ENCODE data around the gene MYL3.
A peak's percentile ranks its signal among the peaks of the same experiment; 100 is the strongest.

Gene MYL3

DNA sequence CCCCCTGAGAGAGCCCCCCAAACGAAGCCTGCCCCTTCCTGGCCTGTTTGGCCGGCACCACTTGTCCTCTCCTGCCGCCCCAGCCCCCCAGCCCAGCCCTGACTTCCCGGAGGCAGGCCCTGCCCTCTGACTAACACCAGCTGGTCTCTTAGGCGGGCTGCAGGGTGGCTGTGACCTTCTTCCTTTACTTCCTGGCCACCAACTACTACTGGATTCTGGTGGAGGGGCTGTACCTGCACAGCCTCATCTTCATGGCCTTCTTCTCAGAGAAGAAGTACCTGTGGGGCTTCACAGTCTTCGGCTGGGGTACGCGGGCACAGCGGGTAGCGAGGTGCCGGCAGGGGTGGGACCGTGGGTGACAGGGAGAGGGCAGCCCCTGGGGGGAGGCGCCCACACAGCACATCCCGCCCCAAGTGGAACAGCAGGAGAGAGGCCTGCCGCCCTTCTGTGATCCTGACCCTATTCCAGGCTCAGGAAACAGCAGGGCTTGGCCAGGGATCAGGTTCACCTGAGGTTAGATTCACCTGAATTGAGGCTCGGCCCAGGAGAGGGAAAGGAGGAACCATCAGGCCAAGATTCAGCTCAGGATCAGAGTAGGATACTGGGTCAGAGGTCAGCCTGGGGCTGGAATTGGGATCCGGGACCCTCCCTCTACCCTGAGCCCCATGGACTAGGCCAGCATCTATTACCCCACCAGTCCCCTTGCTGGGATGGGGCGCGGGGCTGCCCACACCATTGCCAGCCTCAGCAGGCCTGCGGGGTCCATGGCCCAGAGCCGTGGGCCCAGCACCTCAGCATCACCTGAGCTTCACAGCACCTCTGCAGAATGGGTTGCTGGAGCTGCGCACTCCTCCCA lies 36.1 kb upstream of the MYL3 start:
- DNase-seq (ENCODE audit: low read depth in 2 of 2), result no peak

DNA sequence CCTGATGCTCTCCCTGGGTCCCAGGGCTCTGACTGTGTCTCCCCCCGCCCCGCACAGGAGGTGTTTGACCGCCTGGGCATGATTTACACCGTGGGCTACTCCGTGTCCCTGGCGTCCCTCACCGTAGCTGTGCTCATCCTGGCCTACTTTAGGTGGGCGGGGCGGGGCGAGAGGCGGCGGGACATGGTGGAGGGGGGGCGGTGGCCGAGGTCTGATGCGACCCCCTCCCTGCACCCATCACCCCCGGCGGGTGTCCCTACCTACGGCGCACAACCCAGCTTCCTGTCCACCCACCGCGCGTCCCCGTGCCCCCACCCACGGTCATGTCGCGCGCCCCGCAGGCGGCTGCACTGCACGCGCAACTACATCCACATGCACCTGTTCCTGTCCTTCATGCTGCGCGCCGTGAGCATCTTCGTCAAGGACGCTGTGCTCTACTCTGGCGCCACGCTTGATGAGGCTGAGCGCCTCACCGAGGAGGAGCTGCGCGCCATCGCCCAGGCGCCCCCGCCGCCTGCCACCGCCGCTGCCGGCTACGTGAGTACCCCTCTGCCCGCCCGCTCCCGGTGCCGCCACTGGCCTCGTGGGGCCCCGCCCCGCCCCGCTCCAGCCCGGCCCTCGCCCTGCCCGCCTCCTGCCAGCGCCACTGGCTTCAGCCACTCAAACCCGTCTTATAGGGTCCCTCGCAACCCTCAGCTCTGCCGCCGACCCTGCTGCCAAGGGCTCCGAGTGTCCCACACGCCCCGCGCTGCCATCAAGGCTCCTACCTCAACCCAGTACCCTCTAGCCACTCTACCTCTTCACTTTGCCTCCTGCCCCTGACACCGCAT lies 35.3 kb upstream of the MYL3 start:
- no peak for DNase-seq (ENCODE audit: low read depth in 2 of 2)

DNA sequence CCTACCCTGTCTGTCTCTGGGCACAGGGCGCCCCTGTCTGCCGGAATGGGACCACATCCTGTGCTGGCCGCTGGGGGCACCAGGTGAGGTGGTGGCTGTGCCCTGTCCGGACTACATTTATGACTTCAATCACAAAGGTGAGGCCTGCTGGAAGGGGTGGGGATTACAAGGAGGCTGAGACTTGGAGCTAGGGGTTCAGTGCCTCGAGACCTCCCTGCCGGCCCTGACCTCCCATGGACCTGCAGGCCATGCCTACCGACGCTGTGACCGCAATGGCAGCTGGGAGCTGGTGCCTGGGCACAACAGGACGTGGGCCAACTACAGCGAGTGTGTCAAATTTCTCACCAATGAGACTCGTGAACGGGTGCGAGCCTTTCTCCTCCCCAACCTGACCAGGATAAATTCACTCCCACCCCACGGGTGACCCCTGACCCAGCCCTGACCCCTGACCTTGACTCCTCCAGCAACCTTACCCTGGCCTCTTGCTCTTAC lies 34.6 kb upstream of the MYL3 start:
- DNase-seq (ENCODE audit: low read depth in 2 of 2), result no peak

DNA sequence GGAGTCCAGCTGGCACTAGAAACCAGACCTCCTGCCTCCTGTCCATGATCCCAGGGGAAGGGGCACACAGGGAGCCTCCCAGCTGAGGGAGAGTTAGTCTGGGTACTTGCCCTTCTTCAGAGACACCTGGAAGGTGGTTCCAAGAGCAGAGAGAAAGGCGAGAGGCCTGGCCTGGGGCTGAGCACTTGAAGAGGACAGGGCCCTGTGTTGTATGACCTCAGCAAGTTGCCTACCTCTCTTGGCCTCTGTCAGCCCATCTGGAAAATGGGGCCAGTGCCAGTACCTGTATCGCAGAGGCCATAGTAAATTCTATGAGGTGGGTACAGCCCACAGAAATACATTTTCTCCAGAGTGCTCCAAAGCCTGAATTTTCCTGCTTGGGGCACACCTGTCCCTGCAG lies 33.8 kb upstream of the MYL3 start:
- no peak for DNase-seq (ENCODE audit: low read depth in 2 of 2)

DNA sequence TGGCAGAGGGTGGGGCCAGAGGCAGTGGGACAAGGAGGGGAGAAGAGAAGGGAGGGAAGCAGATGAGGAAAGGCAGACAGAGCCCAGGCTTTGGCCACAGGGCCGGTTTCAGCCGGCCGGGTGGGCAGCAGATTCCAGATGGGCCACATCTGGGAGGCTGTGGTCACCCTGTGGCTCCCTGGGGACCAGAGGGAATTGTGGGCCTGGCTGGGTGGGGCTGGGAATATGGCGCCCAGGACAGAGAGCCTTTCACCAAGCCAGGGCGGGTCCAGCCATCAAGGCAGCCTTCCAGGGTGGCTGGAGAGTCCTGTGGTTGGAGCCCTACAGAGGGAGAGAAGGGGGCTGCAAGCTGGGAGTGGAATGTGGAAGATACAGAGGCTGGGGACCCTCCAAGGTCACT lies 33.1 kb upstream of the MYL3 start:
- no peak for DNase-seq (ENCODE audit: low read depth in 2 of 2)

DNA sequence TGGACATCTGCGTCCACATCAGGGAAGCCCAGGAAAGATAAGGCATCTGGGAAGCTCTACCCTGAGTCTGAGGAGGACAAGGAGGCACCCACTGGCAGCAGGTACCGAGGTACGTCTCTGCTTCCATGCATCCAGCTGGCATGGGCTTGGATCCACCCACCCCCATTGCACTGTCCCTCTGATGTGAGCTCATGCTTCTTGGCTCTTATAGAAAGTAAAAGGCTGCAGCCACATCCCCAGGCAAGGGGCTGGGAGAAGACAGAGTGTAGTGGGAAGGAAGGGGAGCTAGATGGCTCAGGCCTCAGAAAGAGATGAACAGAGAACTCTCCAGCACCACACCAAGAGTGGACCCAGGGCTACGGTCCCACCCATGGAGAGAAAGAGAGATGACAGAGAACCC lies 32.5 kb upstream of the MYL3 start:
- no peak for DNase-seq (ENCODE audit: low read depth in 2 of 2)

DNA sequence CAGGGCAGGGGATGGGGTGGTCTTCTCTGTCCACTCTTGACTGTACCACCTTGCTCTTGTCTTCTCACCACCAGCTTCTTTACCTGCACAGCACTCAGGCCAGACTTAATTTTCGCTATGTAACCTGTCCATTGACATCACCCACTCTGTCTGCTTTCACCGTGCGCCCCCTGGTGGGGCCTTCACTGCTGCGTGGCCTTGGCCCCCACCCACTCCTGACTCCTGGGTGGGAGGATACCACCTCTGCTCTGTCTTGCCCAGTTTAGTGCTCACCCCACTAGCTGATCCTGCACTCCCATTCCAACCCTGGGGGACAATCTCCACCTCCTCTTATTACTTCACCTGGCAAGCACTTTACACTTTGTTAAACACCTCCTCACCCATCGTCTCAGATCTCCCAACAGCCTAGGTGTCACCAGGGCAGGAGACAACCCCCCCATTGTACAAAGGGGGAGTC lies 32.0 kb upstream of the MYL3 start:
- peak in 1 of 2 experiments; percentile 12 for DNase-seq (ENCODE audit: low read depth in 2 of 2)

DNA sequence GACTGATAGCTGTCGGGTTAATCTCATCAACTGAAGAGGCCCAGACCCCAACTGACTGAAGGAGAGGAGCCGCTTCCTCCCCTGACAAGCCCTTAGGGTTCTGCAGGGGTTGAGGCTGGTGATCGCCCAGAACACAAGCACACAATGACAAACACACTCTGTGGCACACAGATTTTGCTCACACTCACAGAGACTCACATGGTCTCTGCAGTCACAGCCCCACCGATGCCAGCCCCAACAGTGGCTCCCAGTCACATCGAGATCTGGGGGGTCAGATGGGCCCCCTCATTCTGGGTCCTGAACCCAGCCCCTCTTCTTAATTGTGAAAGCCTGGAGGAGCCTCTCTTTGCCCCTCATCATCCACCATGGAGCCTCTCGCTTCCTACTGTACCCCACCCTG lies 31.0 kb upstream of the MYL3 start:
- DNase-seq (ENCODE audit: low read depth in 2 of 2), result no peak

DNA sequence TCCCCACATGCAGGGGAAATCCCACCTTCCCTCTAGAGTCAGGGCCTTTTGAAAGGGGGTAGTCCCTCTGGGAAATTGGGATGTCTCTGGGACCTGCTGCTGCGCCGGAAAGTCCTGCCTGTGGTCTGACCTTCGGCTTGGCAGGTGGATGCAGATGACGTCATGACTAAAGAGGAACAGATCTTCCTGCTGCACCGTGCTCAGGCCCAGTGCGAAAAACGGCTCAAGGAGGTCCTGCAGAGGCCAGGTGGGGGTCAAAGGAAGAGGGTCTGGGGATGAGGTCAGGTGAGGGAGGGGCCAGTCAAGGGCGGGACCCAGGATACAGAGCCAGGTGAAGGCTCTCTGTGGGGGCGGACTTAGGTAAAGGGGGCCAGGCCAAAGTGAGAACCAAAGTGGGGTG lies 30.5 kb upstream of the MYL3 start:
- DNase-seq (ENCODE audit: low read depth in 2 of 2), result no peak

DNA sequence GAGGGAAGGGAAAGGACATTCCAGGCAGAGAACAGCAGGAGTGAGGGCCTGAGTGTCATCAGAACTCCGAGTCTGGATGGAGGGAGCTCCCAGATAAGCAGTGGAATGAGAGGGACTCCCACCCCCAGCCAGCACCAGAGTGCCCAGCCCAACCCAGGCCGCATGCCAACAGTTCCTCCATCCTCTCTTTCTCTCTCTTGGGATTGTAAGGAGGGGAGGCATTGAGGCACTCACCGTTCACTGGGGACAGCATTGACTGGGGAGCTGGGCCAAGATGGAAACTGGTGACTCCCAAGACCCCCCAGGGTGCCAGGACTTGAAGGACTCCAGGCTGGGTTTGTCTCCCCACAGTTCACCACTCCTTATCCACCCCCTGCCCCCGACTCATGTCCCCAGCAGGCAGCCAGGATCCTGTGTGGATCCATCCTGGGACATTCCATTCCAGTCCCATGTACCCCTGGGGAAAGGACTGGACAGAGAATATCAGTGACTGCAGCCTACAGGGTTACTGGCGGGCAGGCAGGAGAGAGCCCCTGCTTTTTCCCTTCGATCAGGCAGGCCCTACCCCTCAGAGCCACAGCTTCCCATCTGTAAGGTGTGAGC lies 30.0 kb upstream of the MYL3 start:
- DNase-seq (ENCODE audit: low read depth in 2 of 2), result no peak

DNA sequence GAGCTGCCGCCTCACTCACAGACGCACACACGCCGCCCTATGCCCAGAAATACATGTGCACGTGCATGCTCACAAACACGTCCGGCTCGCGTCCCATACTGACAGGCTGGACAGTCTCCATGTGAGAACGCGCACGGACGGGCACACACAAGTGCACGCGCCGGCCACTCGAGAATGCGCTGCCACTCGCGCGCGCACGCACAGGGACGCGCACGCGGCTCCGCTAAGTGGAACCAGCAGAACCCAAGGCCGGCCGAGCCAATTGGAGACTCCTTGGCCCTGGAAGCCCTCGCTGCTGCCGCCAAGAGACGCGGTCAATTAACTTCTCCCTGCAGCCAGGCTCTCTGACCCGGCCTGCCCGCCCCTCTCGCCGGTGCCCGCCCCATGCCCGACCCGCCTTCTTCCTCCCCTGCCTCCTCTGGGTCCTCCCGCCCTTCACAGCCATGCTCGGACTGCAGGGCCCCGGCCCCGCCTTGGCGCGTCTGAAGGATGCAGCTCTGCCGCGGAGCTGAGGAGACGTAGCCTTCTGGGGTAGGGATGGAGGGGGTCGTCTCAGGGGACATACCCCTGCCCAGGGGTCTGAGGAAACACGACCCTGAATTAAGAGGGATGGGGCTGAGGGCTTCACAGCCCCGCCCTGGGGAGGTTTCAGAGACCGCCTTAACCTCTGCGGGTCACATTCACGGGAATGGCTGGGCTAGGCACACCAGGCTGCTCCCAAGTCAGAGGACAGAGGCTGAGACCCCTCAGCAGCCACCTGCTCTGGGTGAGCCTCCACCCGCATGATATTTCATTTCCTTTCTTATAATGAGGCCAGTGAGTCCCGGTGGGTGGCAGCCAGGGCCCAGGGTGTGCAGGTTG lies 29.3 kb upstream of the MYL3 start:
- DNase-seq (ENCODE audit: low read depth in 2 of 2), result no peak

DNA sequence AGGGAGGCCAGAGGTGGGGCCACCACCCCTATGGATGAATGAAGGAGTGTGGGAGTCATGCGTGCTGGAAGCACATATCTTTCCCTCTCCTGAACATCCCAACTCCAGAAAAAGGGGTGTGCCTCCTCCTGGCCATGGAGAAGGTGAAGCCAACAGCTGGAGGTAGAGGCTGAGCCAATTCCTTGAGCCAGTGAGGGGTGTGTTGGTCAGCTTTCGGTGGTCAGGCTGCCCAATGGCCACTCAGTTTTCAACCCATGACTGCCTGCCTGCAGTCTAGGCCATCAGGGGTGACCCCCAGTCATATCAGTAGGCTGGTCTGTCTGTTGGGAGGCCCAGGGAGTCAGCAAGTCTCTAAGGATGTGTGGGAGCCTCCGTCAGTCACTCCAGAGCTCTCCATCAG lies 27.9 kb upstream of the MYL3 start:
- no peak for DNase-seq (ENCODE audit: low read depth in 2 of 2)

DNA sequence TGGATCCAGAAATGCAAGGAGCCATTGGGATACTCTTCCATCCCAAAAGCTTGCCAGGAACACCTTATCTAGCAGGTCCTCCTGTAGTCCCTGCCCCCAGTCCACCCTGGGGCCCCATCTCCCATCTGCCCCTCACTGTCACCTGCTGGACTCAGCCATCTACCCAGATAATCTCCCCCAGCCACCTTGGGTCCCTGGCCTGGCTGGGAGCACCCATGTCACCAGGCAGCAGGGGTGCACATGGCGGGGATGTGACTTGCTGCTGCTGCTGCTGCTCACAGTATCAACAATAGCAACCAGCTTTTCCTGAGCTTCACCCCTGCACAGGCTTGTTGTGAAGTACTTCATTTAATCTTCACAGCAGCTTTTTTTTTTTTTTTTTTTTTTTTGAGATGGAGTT lies 26.9 kb upstream of the MYL3 start:
- no peak for DNase-seq (ENCODE audit: low read depth in 2 of 2)

DNA sequence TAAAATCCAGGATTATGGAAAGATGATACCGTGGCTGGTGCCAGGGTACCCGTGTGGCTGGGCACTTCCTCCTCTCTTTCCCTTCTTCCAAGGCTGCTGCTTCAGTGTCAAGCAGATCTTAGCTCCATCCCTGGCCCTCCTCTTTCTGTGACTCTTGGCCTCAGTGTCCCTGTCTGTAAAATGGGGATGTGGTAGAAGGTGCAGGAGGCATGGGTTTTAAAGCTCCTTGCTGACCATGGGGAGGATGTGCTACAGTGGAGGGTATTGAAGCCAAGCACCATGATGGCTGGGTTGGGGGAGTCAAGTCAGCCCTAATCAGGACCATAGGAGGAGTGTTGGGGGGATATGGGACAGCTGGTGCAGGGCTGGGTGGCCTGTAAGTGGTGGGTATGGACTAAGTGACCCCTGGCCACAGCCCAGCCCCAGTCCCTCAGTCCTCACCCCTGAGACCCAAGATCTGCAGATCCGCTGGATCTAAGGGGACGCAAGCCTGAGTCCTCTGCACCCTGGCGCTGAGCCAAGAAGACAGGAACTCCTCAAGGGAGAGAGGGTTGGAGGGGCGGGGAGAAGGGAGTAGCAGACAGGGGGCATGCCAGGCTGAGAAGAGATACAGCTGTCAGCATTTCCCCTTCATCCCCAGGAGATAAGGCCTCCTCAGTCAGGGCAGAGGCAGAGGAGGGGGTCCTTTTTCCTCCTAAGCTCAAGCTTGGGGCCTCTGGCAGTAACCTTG lies 26.3 kb upstream of the MYL3 start:
- DNase-seq (ENCODE audit: low read depth in 2 of 2), result no peak

DNA sequence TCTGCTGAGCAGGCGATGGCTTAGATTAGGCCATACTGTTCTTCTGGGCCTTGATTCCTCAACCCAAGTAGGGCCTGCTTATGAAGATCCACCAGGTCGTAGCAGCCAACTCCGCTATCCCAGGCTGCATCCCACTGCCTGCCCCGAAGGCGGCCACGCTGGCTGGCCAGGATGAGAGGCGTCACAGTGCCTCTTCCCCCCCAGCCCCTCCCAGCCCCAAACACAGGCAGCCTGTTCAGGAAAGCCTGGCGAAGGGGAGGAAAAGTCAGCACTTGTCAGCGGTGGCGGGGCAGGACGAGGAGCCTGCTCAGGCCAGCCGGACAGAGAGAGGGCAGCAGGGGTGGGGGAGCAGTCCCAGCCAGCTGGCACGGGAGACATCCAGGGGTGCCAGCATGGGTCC lies 25.5 kb upstream of the MYL3 start:
- DNase-seq (ENCODE audit: low read depth in 2 of 2), result no peak

DNA sequence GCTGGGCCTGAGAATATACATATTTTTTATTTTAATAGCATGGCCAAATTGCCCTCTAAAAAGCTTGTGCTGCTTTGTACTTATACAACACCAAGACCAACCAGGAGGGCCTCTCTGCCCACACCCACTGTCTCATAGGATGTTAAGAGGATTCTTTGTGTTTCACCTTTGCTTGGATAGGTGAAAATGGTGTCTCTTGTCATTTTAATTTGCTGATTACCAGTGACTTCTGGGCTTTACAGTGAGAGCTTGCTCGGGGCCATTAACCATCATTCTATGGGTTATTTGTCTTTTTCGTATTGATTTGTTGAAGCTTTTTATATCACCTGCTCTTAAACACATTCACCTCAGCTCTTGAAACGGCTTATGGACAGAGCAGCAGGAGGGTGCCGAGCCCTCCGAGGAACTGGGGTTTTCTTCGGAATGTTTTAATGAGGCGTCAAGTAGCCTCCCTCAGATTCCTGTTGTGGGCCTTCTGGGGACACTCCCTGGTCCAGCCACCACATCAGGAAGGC lies 24.8 kb upstream of the MYL3 start:
- DNase-seq (ENCODE audit: low read depth in 2 of 2), result no peak

DNA sequence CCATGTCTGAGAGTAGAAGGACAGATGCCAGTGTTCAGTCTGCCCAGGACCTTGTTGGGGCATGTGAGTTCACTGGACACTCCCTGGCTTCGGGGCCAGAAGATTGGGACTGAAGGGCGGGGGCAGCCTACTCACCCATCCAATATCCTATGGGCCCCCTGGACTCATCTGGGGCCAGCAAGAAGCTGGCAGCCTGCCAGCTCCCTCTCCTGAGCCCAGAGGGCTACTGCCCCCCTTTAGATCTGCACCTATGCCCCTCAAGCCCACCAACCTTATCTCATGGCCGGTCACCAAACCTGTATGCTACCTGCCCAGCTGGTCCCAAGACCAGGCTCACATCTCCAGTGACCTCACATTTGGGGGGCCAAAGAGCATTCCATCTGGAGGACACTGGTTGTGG lies 22.4 kb upstream of the MYL3 start:
- DNase-seq (ENCODE audit: low read depth in 2 of 2), result no peak

DNA sequence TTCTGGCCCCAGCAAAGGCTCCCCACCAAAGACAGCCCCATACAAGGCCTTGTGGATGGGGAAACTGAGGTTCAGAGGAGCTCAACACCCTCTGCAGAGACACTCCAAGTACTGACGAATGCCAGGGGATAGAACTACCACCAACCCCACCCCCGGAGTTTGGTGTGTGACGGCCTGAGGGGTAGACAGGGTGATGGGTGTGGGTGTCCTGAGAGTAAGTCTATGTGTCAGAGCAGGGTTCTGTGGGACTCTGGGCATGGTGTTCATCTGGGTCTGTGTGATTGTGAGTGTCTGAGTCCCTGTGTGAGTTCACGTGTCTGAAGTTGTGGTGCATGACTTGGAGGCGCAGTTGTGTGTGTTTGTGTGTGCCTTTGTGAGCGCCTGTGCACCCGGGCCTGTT lies 21.7 kb upstream of the MYL3 start:
- no peak for DNase-seq (ENCODE audit: low read depth in 2 of 2)

DNA sequence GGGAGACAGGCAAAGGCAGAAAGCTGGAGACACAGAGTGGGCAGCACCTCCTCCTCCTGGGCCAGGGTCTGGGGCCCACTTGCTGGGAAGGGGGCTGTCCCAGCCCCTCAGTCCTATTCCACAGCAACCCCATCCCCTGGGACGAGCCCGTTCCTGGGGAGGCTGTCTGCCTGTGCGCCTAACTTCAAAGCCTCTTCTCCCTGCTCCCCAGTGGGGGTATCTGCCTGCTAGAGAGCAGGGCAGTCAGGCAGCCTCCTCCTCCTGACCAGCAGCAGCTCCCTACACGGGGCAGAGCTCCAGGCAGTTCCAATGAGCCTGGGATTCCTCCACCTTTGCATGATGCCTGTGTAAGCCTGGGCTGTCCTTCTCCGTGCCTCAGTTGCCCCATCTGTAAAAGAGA lies 21.2 kb upstream of the MYL3 start:
- DNase-seq (ENCODE audit: low read depth in 2 of 2), result no peak

DNA sequence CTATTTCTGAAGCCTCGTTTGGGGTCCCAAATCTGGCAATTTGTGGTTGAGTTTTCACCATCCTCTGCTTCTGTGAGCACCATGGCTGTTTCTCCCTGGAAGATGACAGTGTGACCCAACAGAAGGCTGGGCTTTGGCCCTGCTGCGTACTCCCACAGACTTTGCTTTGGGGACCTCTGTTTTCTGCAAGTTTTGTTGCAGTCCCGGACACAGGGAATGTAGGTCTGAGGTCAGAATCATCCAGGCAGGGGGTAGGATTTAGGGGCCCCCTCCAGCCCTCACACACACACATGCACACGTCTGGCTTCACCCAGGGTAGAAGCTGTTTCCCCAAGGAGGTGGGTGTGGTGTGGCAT lies 20.6 kb upstream of the MYL3 start:
- DNase-seq (ENCODE audit: low read depth in 2 of 2), result no peak

Measured in fibroblast of skin of left quadriceps (primary cell).